ENCODE measurements around the gene CDK4. TPM values are rescaled to one million over a fixed set of nuclear protein-coding genes. Genes with fewer than 3 reads are reported as not detected.

Gene CDK4
- total RNA-seq, 1 experiment from 2014 or later: 218 TPM

GRCh38 chr12:57733928-57734327, 18.2 kb downstream of the CDK4 start:
- Histone ChIP-seq H4K91ac (ENCODE audit: insufficient read length, low read depth, low read length) (no peak overlapping the region), H4K5ac (ENCODE audit: insufficient read length, low read depth, low read length) (no peak overlapping the region), H2BK15ac (ENCODE audit: low read depth, low read length) (no peak overlapping the region), H3K27me3 (ENCODE audit: insufficient read depth, low read length) (peaks cover 36% of the 10 kb centered on the region), H2BK120ac (ENCODE audit: low read depth, low read length, poor library complexity, severe bottlenecking) (no peak overlapping the region), H3K23me2 (ENCODE audit: insufficient read length, low read depth, low read length, poor library complexity, severe bottlenecking) (peaks cover 13% of the 10 kb centered on the region), H2AK5ac (ENCODE audit: insufficient read length, low read length) (no peak overlapping the region), H3K56ac (ENCODE audit: insufficient read length, low read depth, low read length) (no peak overlapping the region), H2BK20ac (ENCODE audit: low read depth, low read length, poor library complexity, severe bottlenecking) (no peak overlapping the region), H3K9ac (ENCODE audit: extremely low read depth, insufficient read length, low read length) (no peak overlapping the region), H3K14ac (ENCODE audit: insufficient read depth, low read length) (no peak overlapping the region), H4K8ac (replicated peaks; ENCODE audit: insufficient read length, low read depth, low read length) (no peak overlapping the region), H3T11ph (ENCODE audit: low read length) (no peak overlapping the region), H3K4me1 (ENCODE audit: insufficient read depth, low read length) (no peaks in the 10 kb centered on the region), H3K9me3 (ENCODE audit: control insufficient read depth, low read depth, low read length) (no peaks in the 10 kb centered on the region), H3K79me1 (ENCODE audit: insufficient read depth, low read depth, low read length, poor library complexity, severe bottlenecking) (no peaks in the 10 kb centered on the region), H3K23ac (ENCODE audit: insufficient read length, low read depth, low read length) (no peak overlapping the region), H4K20me1 (ENCODE audit: control insufficient read depth, insufficient read depth, insufficient read length) (peaks cover 2% of the 10 kb centered on the region), H3K4ac (ENCODE audit: low read depth, low read length) (no peak overlapping the region), H2BK5ac (ENCODE audit: insufficient read length, low read length) (no peak overlapping the region), H3K79me2 (ENCODE audit: insufficient read depth, low read length) (no peaks in the 10 kb centered on the region), H2AFZ (ENCODE audit: low read length) (no peak overlapping the region), H3K4me2 (ENCODE audit: insufficient read depth, insufficient read length, low read length) (no peak overlapping the region), H3K27ac (ENCODE audit: insufficient read length, low read depth, low read length) (no peak overlapping the region), H2BK12ac (ENCODE audit: insufficient read length, low read depth, low read length) (no peak overlapping the region), H3K18ac (ENCODE audit: insufficient read length, low read depth, low read length) (no peak overlapping the region)
- WGBS (ENCODE audit: extremely low coverage, insufficient read length, low lambda C conversion rate): no CpG with 5 or more reads among the region's 6 CpGs
- Mint-ChIP-seq H3K9me3 (no peaks in the 10 kb centered on the region; a peak in 1 of 5 replicates), H3K4me3 (peak overlapping the region in 1 of 2 experiments; percentile 12; a peak in 1 of 5 replicates), H3K36me3 (ENCODE audit: insufficient read depth in 1 of 3, low read depth in 3 of 3) (no peaks in the 10 kb centered on the region; a peak in 1 of 7 replicates), H3K27me3 (ENCODE audit: low read depth) (peaks cover 95% of the 10 kb centered on the region), H3K4me1 (peaks cover 13 to 25% of the 10 kb centered on the region in 2 experiments), H3K27ac (no peak overlapping the region)
- no peak for DNase-seq
- TF ChIP-seq CTCF (conservative IDR thresholded peaks at IDR 0.05): no peak

Measured in H9 (cell line).